ENCODE results near the gene ARHGAP31. TPM values are rescaled to one million over a fixed set of nuclear protein-coding genes. Genes with fewer than 3 reads are reported as not detected.

Gene ARHGAP31
- total RNA-seq, 2 experiments from 2014 or later: 10.8 to 11.4 TPM

Other genes starting within 250 kb of the ARHGAP31 start
- gene TEX55, start 148.2 kb upstream of the ARHGAP31 start, total RNA-seq: not detected
- gene UPK1B, start 120.8 kb upstream of the ARHGAP31 start, total RNA-seq: not detected
- 10 to 100 TPM; 13.5 to 14.2 TPM for gene B4GALT4, start 53.5 kb upstream of the ARHGAP31 start, total RNA-seq
- 10 to 100 TPM; 33.9 to 34.3 TPM for gene TMEM39A, start 169.2 kb downstream of the ARHGAP31 start, total RNA-seq
- gene POGLUT1, start 174.6 kb downstream of the ARHGAP31 start, total RNA-seq: 10 to 100 TPM; 13.0 to 13.9 TPM
- 100 to 1,000 TPM in 1 of 2 experiments, 10 to 100 TPM in 1; 93.7 to 105 TPM for gene TIMMDC1, start 204.2 kb downstream of the ARHGAP31 start, total RNA-seq

Measured in activated CD4-positive, alpha-beta memory T cell treated with anti-CD3 and anti-CD28 coated beads for 36 hours (primary cell).